Activated CD8-positive, alpha-beta memory T cell treated with anti-CD3 and anti-CD28 coated beads for 48 hours (primary cell): ENCODE data around the gene NUP50.

Experiments
- DNase-seq, 3 experiments: peaks; one replicate each; pipeline ENCODE4 v3.0.0-alpha.2; 2020; ENCODE audit warnings: low read depth in 2 of 3, low spot score in 2 of 3

NUP50 gene

DNA sequence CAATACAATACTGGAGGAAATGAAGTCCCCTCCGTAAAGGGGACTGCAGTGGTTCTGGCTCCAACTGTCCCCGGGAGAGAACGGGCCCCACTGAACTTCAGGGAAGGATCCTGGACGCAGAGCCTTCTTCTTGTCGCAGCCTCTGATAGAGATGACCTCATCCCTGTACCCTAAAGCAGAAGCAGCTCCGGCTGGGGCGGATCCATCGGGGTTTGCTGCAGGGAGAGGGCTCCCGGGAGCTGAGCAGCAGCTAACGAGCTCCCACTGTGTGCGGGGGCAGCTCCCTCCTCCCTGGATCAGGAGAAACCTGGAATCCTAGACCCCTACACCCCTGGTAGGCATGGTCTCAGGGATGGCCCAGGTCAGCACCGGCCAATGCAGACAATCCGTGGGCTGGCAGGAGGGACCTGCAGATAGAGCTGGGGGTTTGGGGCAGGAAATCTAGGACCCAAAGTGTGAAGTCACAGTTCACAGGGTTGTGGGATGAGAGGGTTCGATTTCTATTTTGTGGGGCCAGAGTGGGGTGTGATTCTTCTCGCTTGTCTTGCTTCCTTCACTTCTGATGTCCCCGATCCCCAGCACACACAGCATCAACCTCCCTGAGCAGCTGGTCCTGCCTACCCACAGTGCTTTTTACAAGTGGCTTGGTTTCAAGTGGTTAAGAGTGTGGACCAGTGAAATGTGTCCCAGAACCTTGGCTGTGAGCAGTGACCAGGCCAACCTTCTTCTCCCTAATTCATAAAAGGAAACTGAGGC lies 64.1 kb downstream of the NUP50 start:
- no peak for DNase-seq

GRCh38 chr22:45228401-45228754 lies 64.7 kb downstream of the NUP50 start:
- no peak for DNase-seq

- DNase-seq, result no peak
These were observed 65.5 kb downstream of the NUP50 start for GRCh38 chr22:45229181-45229580.

- DNase-seq, result no peak
These were observed 66.4 kb downstream of the NUP50 start for GRCh38 chr22:45230026-45230721.

DNA sequence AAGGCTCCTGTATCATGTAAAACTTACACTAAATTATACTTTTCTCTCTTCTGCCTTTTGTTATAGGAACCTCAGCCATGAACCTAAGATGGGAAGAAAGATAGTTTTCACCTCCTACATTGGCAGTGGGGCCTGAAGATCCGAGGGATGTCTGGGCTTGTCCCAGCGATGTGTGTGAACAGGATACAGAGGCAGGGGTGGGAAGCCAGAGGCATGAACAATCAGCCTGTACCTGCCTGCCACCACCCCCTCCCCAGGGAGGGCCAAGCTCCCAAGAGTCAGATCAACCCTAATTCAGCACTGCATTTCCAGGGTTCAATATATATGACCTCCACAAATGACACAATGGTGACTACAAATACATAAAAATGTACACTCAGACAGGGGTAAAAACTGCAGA lies 67.6 kb downstream of the NUP50 start:
- DNase-seq, result no peak

DNA sequence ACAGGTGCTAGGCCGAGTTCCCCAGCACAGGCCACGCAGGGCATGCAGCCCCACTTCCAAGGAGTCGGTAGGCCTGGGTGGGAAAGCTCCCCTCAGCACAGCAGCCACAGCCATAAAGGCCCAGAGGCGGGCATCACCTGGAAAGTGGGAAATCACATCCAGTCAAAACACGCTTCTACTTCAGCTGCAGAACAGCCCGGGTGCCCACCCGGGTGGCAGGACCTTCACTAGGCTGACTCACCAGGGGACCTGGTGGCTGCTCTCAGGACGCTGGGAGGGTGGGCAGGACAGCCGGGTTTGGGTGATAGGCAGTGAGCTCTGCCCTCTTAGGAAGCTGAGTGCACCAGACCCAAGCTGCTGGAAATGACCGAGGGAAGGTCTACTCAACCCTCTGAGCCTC lies 69.7 kb downstream of the NUP50 start:
- DNase-seq, result no peak

DNA sequence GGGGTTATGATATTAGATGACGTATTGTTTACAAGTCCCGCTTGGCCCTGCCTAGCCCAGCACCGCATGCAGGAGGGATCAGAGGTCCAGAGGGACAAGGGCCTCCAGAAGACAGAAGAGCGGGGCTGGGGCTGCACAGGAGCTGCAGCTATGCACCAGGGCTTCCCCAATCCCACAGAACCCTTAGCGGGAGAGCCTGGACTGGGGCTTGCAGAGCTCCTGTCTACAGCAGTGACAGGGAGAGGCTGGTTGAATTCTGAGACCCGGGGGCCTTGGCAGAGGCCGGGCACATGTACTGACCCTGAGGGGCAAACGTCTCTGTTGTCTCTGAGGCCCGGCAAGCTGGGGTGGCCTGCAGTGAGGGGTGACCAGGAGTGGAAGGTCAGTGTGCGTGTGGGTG lies 70.1 kb downstream of the NUP50 start:
- DNase-seq, result no peak

GRCh38 chr22:45235101-45235777 lies 71.5 kb downstream of the NUP50 start:
- no peak for DNase-seq

DNA sequence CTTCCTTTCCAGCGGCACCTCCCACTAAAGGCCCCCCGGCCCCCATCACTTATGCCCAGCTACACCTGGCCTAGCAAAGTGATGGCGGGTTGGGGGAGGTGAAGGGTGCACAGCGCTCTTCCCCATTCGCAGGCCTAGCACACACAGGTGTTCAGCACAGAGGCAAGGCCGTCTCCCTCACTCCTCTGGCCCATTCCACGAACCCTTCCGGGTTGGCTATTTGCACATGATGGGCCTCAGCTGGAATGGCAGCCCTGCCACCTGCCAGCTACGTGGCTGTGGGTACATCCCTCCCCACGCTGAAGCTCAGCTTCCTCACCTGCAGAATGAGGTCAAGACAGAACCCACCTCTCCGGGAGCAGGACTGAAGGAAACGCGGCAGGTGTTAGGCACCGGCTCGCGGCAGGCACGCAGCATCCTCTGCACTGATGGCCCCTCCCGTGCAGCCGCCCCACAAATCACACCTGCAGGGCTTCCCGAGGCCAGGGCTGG lies 72.2 kb downstream of the NUP50 start:
- DNase-seq, result no peak

GRCh38 chr22:45237065-45237990 lies 73.6 kb downstream of the NUP50 start:
- DNase-seq, result no peak
